PC-3 (cell line): Measurements from ENCODE around the gene KLK1. TPM values are rescaled to one million over a fixed set of nuclear protein-coding genes. Genes with fewer than 3 reads are reported as not detected.
"Not testable (repeated sequence)": the region's sequence is repeated elsewhere in the genome, so short reads cannot be mapped to it uniquely, and the experiment has no call there.

ENCODE experiments used
- ATAC-seq: fragments of 200-7000 bp; cut with Tn5 transposase; 2 replicates; pipeline ENCODE4 v1.9.1; 2020; ENCODE audit warnings: mild to moderate bottlenecking, moderate library complexity
- BruUV-seq: library from RNA; stranded (reverse); fragments of 400-500 nt; replicated peaks from 2 replicates; lab custom pipeline; 2021; lab: Mats Ljungman, UMichigan
- CTCF ChIA-PET: fragments of 300-600 bp; sonication (Branson Sonifier 250); formaldehyde crosslinking; loops from one replicate; lab custom pipeline; 2022; ENCODE audit warnings: antibody characterized with exemption; lab: Charles Lee
- POLR2A ChIA-PET: fragments of 300-600 bp; sonication (Branson Sonifier 250); formaldehyde crosslinking; loops from one replicate; lab custom pipeline; 2022; ENCODE audit warnings: antibody characterized with exemption; ENCODE audit not compliant: unreplicated experiment; lab: Charles Lee
- DNase-seq: peaks from one replicate; pipeline ENCODE4 v3.0.0-alpha.2; 2015
- H2AFZ ChIP-seq: fragments of 300-600 bp; sonication (generic); 2 replicates; pipeline ENCODE4 v1.6.0; 2016; ENCODE audit warnings: antibody characterized with exemption, low read length
- H3F3A ChIP-seq: fragments of 300-600 bp; sonication (generic); one replicate; pipeline ENCODE4 v1.6.0; 2017; ENCODE audit warnings: antibody characterized with exemption, low read length, control low read depth, mild to moderate bottlenecking; ENCODE audit not compliant: unreplicated experiment
- H3K27ac ChIP-seq: fragments of 300-600 bp; sonication (generic); 2 replicates; pipeline ENCODE4 v1.5.1; 2016; ENCODE audit warnings: mild to moderate bottlenecking, low read length
- H3K27me3 ChIP-seq: fragments of 300-600 bp; sonication (generic); 2 replicates; pipeline ENCODE4 v1.6.1; 2016; ENCODE audit warnings: low read length, mixed read lengths
- H3K36me3 ChIP-seq: fragments of 300-600 bp; sonication (generic); 2 replicates; pipeline ENCODE4 v1.6.1; 2016; ENCODE audit warnings: low read depth, mixed run types, low read length, mixed read lengths
- H3K4me1 ChIP-seq: fragments of 300-600 bp; sonication (generic); 2 replicates; pipeline ENCODE4 v1.5.1; 2016; ENCODE audit warnings: low read length; ENCODE audit not compliant: insufficient read depth
- H3K4me2 ChIP-seq: fragments of 300-600 bp; sonication (generic); 2 replicates; pipeline ENCODE4 v1.6.0; 2016; ENCODE audit warnings: low read length
- H3K4me3 ChIP-seq: fragments of 300-600 bp; sonication (generic); 2 replicates; pipeline ENCODE4 v1.5.1; 2016; ENCODE audit warnings: mild to moderate bottlenecking, low read length, mixed read lengths
- H3K79me2 ChIP-seq: fragments of 300-600 bp; sonication (generic); 2 replicates; pipeline ENCODE4 v1.6.1; 2017; ENCODE audit warnings: low read length, mixed read lengths
- H3K9ac ChIP-seq: fragments of 300-600 bp; sonication (generic); 2 replicates; pipeline ENCODE4 v1.6.0; 2016; ENCODE audit warnings: mild to moderate bottlenecking, low read length
- H3K9me2 ChIP-seq: fragments of 300-600 bp; sonication (generic); replicated peaks from 2 replicates; pipeline ENCODE4 v1.6.1; 2016; ENCODE audit warnings: mixed run types, low read length, mixed read lengths
- H3K9me3 ChIP-seq: fragments of 300-600 bp; sonication (generic); 2 replicates; pipeline ENCODE4 v1.6.1; 2016; ENCODE audit warnings: low read length, mixed read lengths
- H4K20me1 ChIP-seq: fragments of 300-600 bp; sonication (generic); 2 replicates; pipeline ENCODE4 v1.6.1; 2016; ENCODE audit warnings: low read length, mixed read lengths
- EZH2 ChIP-seq: fragments of 300-600 bp; sonication (generic); IDR thresholded peaks from one replicate; pipeline ENCODE4 v1.6.1; 2017; ENCODE audit warnings: antibody characterized with exemption, mild to moderate bottlenecking, low read length; ENCODE audit not compliant: unreplicated experiment
- EZH2phosphoT487 ChIP-seq: fragments of 300-600 bp; sonication (generic); IDR thresholded peaks from 2 replicates; pipeline ENCODE4 v1.6.1; 2018; ENCODE audit warnings: mild to moderate bottlenecking, antibody characterized with exemption, low read length, borderline replicate concordance
- intact Hi-C: fragments of 100-400 bp; cut with micrococcal nuclease; formaldehyde crosslinking; loops from 2 replicates; pipeline ENCODE4 v1.9.0; 2023
- total RNA-seq: library from RNA; depleted of rRNA; stranded (reverse); fragments of >200 nt; gene quantifications from 2 replicates; pipeline ENCODE4 v1.2.3, GENCODE V29; 2014
- TF ChIP-seq, protein P1 (sequence below): fragments of 300-600 bp; sonication (generic); conservative IDR thresholded peaks from 2 replicates; pipeline ENCODE4 v1.5.1; 2017; ENCODE audit warnings: antibody characterized with exemption, low read depth, mild to moderate bottlenecking, low read length

Gene KLK1
- total RNA-seq, 1 experiment from 2014 or later, result not detected

DNA sequence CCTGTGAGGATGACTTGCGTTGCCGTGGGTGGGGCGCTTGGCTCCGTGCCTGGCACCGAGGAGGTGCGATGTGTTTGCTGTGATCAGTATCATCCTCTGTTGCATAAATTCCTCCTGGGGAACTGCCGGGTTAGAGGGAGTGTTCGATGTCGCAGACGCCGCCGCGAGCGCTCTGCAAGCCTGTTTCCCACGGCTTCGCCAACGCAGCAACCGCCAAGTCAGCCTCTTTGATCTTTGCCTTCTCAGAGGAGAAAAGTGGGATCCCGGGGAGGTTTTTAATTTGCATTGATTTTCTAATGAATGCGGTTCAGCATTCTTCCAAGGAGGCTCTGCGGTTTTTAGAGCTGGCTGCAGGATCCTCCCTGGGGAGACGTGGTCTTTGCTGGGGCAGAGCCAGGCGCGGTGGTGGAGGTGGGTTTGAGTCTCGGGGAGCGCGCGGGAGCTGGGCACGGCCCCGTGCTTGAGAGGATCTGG is 45.7 kb downstream of the KLK1 start:
- H3K4me2 ChIP-seq, result peak overlapping the region; percentile 13
- POLR2A ChIA-PET, result interaction anchor here (0.6 kb wide), 1 partner anchor 113 kb away, joined by 30 read pairs; no protein-coding TSS in a partner anchor
- ATAC-seq, result no peak; the same call in 1 of the 2 replicates

DNA sequence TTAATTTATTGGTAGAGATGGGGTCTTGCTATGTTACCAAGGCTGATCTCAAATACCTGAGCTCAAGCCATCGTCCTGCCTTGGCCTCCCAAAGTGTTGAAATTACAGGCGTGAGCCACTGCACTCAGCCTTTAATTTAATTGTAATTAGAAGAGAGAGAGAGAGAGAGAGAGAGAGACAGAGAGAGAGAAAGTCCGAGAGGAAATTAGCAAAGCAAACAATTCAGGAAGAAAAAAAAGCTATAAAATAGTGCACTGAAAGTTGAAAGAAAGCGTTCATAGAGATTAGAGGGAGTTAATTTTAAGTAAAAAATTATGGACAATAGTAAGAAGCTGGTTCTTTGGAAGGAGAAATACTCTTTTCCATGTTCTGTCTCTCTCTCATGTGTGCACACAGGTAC is 46.3 kb downstream of the KLK1 start:
- ChIA-PET CTCF (no interaction called here), POLR2A (interaction anchor here (0.6 kb wide), 1 partner anchor 112 kb away, joined by 30 read pairs; no protein-coding TSS in a partner anchor)
- Histone ChIP-seq H3K27ac (no peak overlapping the region), H3F3A (no peaks in the 10 kb centered on the region), H3K36me3 (no peaks in the 10 kb centered on the region), H2AFZ (no peak overlapping the region), H3K9me2 (no peaks in the 10 kb centered on the region), H3K4me3 (no peak overlapping the region), H4K20me1 (no peaks in the 10 kb centered on the region), H3K27me3 (peaks cover 67% of the 10 kb centered on the region), H3K4me1 (no peaks in the 10 kb centered on the region), H3K79me2 (no peaks in the 10 kb centered on the region), H3K9ac (no peak overlapping the region), H3K4me2 (no peak overlapping the region), H3K9me3 (no peaks in the 10 kb centered on the region)
- intact Hi-C loops, result no loop called here
- TF ChIP-seq EZH2phosphoT487 (no peak), EZH2 (no peak)
- TF ChIP-seq, protein P1, sequence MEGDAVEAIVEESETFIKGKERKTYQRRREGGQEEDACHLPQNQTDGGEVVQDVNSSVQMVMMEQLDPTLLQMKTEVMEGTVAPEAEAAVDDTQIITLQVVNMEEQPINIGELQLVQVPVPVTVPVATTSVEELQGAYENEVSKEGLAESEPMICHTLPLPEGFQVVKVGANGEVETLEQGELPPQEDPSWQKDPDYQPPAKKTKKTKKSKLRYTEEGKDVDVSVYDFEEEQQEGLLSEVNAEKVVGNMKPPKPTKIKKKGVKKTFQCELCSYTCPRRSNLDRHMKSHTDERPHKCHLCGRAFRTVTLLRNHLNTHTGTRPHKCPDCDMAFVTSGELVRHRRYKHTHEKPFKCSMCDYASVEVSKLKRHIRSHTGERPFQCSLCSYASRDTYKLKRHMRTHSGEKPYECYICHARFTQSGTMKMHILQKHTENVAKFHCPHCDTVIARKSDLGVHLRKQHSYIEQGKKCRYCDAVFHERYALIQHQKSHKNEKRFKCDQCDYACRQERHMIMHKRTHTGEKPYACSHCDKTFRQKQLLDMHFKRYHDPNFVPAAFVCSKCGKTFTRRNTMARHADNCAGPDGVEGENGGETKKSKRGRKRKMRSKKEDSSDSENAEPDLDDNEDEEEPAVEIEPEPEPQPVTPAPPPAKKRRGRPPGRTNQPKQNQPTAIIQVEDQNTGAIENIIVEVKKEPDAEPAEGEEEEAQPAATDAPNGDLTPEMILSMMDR, result no peak
- ATAC-seq, result no peak
- BruUV-seq, result no TSS peak
- DNase-seq, result no peak

More for the DNA sequence above, 45.7 kb downstream of the KLK1 start:
- Histone ChIP-seq H3F3A (no peaks in the 10 kb centered on the region), H3K27ac (no peak overlapping the region), H3K9me3 (no peaks in the 10 kb centered on the region), H2AFZ (no peak overlapping the region), H3K9me2 (no peaks in the 10 kb centered on the region), H3K4me3 (peak overlapping the region; percentile 4; the same call in 1 of the 2 replicates), H3K27me3 (peaks cover 71% of the 10 kb centered on the region), H4K20me1 (no peaks in the 10 kb centered on the region), H3K9ac (no peak overlapping the region), H3K4me1 (no peaks in the 10 kb centered on the region), H3K79me2 (no peaks in the 10 kb centered on the region), H3K36me3 (no peaks in the 10 kb centered on the region)
- CTCF ChIA-PET, result interaction anchor here (0.6 kb wide), 1 partner anchor 235 kb away, joined by 4 read pairs; no protein-coding TSS in a partner anchor
- BruUV-seq, result no TSS peak
- no peak for TF ChIP-seq EZH2
- TF ChIP-seq EZH2phosphoT487, result no peak
- TF ChIP-seq, protein P1, result no peak
- intact Hi-C loops, result no loop called here
- no peak for DNase-seq

DNA sequence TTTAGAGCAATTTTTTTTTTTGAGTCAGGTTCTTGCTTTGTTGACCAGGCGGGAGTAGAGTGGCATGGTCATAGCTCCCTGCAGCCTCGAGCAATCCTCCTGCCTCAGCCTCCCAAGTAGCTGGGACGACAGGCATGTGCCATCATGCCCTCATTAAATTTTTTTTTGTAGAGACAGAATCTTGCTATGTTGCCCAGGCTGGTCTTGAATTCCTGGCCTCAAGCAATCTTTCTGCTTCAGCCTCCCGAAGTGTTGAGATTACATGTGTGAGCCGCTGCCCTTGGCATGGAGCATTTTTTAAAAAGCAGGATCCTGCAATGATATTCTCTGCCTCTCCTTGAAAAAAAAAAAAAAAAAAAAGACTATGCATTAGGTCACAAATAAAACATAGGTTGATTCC is 47.5 kb downstream of the KLK1 start:
- TF ChIP-seq EZH2phosphoT487 (no peak), EZH2 (no peak)
- TF ChIP-seq, protein P1, result no peak
- no peak overlapping the region for H2AFZ ChIP-seq
- H3K36me3 ChIP-seq, result no peaks in the 10 kb centered on the region
- no TSS peak for BruUV-seq
- no peak overlapping the region for H3K4me3 ChIP-seq
- ChIA-PET POLR2A (no interaction called here), CTCF (no interaction called here)
- H3K9me3 ChIP-seq, result no peaks in the 10 kb centered on the region
- H3K4me1 ChIP-seq, result no peaks in the 10 kb centered on the region
- no peak for DNase-seq
- ATAC-seq, result no peak
- no peak overlapping the region for H3K9ac ChIP-seq
- no peak overlapping the region for H3K4me2 ChIP-seq
- H3K79me2 ChIP-seq, result no peaks in the 10 kb centered on the region
- H3K27ac ChIP-seq, result no peak overlapping the region
- peaks cover 59% of the 10 kb centered on the region for H3K27me3 ChIP-seq
- no peaks in the 10 kb centered on the region for H4K20me1 ChIP-seq
- no peaks in the 10 kb centered on the region for H3K9me2 ChIP-seq
- intact Hi-C loops, result no loop called here
- no peaks in the 10 kb centered on the region for H3F3A ChIP-seq

DNA sequence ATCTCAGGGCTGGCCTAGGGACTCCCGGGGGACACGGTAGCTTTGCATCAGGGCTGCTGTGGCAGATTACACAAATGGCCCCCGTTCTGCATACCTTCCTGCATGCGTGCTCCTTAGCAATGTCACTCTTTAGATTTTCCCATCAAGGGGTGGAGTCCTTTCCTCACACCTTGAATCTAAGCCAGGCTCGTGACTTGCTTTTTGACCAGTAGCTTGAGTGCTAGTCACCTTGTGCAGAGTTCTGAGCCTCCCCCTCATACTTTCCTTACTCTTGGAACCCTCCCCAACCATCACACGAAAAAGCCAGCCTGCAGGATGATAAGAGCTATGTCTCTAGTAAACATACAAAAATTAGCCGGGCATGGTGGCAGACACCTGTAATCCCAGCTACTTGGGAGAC is 50.1 kb downstream of the KLK1 start:
- H3K36me3 ChIP-seq, BruUV-seq, H3K79me2 ChIP-seq, ATAC-seq, DNase-seq, H3K9me3 ChIP-seq, H4K20me1 ChIP-seq, H3K9me2 ChIP-seq, H3K4me2 ChIP-seq, CTCF ChIA-PET, H3K9ac ChIP-seq, H3K4me1 ChIP-seq, intact Hi-C loops, POLR2A ChIA-PET, H3K4me3 ChIP-seq, H3F3A ChIP-seq, H2AFZ ChIP-seq, H3K27ac ChIP-seq: not testable (repeated sequence)
- H3K27me3 ChIP-seq, result peaks cover 32% of the 10 kb centered on the region
